ENCODE results near the gene SKAP1.

DNA sequence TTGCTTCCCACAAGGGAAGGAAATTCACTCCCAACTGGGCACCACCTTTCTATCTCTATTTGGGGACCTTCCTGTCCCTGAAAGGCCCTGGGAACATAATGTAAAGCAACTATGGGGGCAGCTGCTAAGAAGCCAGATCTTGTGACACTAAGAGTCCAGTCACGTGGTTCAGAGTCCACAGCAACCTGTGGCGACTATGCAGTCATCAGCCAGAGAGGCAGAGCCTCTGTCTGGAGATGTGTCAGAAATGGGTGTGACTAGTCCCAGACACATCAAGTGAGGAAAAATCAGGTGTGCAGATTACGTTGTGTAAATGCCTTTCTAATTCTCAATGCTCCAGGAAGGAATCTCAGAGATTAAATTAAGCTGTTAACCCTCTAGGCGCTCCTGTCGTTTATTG lies 26.6 kb upstream of the SKAP1 start:
- TF ChIP-seq, protein P1, sequence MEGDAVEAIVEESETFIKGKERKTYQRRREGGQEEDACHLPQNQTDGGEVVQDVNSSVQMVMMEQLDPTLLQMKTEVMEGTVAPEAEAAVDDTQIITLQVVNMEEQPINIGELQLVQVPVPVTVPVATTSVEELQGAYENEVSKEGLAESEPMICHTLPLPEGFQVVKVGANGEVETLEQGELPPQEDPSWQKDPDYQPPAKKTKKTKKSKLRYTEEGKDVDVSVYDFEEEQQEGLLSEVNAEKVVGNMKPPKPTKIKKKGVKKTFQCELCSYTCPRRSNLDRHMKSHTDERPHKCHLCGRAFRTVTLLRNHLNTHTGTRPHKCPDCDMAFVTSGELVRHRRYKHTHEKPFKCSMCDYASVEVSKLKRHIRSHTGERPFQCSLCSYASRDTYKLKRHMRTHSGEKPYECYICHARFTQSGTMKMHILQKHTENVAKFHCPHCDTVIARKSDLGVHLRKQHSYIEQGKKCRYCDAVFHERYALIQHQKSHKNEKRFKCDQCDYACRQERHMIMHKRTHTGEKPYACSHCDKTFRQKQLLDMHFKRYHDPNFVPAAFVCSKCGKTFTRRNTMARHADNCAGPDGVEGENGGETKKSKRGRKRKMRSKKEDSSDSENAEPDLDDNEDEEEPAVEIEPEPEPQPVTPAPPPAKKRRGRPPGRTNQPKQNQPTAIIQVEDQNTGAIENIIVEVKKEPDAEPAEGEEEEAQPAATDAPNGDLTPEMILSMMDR (conservative IDR thresholded peaks at IDR 0.05; ENCODE audit: low read depth in 2 of 2) = no peak
- TF ChIP-seq EZH2phosphoT487 (IDR thresholded peaks at IDR 0.05; ENCODE audit: unreplicated experiment) = no peak
- TF ChIP-seq ZNF114 (CRISPR knock-in tag; IDR thresholded peaks at IDR 0.05) = no peak
- TF ChIP-seq POLR2AphosphoS5 (IDR thresholded peaks at IDR 0.05; ENCODE audit: low read depth) = no peak

Measured in GM23338 (cell line).